PC-3 (cell line): ENCODE results near the gene HAGHL. TPM values are rescaled to one million over a fixed set of nuclear protein-coding genes. Genes with fewer than 3 reads are reported as not detected.

Experiments
- ATAC-seq: fragments of 200-7000 bp; cut with Tn5 transposase; 2 replicates; pipeline ENCODE4 v1.9.1; 2020; ENCODE audit warnings: mild to moderate bottlenecking, moderate library complexity
- BruUV-seq: library from RNA; stranded (reverse); fragments of 400-500 nt; replicated peaks from 2 replicates; lab custom pipeline; 2021; lab: Mats Ljungman, UMichigan
- CTCF ChIA-PET: fragments of 300-600 bp; sonication (Branson Sonifier 250); formaldehyde crosslinking; loops from one replicate; lab custom pipeline; 2022; ENCODE audit warnings: antibody characterized with exemption; lab: Charles Lee
- POLR2A ChIA-PET: fragments of 300-600 bp; sonication (Branson Sonifier 250); formaldehyde crosslinking; loops from one replicate; lab custom pipeline; 2022; ENCODE audit warnings: antibody characterized with exemption; ENCODE audit not compliant: unreplicated experiment; lab: Charles Lee
- DNase-seq: peaks from one replicate; pipeline ENCODE4 v3.0.0-alpha.2; 2015
- H2AFZ ChIP-seq: fragments of 300-600 bp; sonication (generic); 2 replicates; pipeline ENCODE4 v1.6.0; 2016; ENCODE audit warnings: antibody characterized with exemption, low read length
- H3F3A ChIP-seq: fragments of 300-600 bp; sonication (generic); one replicate; pipeline ENCODE4 v1.6.0; 2017; ENCODE audit warnings: antibody characterized with exemption, low read length, control low read depth, mild to moderate bottlenecking; ENCODE audit not compliant: unreplicated experiment
- H3K27ac ChIP-seq: fragments of 300-600 bp; sonication (generic); 2 replicates; pipeline ENCODE4 v1.5.1; 2016; ENCODE audit warnings: mild to moderate bottlenecking, low read length
- H3K27me3 ChIP-seq: fragments of 300-600 bp; sonication (generic); 2 replicates; pipeline ENCODE4 v1.6.1; 2016; ENCODE audit warnings: low read length, mixed read lengths
- H3K36me3 ChIP-seq: fragments of 300-600 bp; sonication (generic); 2 replicates; pipeline ENCODE4 v1.6.1; 2016; ENCODE audit warnings: low read depth, mixed run types, low read length, mixed read lengths
- H3K4me1 ChIP-seq: fragments of 300-600 bp; sonication (generic); 2 replicates; pipeline ENCODE4 v1.5.1; 2016; ENCODE audit warnings: low read length; ENCODE audit not compliant: insufficient read depth
- H3K4me2 ChIP-seq: fragments of 300-600 bp; sonication (generic); 2 replicates; pipeline ENCODE4 v1.6.0; 2016; ENCODE audit warnings: low read length
- H3K4me3 ChIP-seq: fragments of 300-600 bp; sonication (generic); 2 replicates; pipeline ENCODE4 v1.5.1; 2016; ENCODE audit warnings: mild to moderate bottlenecking, low read length, mixed read lengths
- H3K79me2 ChIP-seq: fragments of 300-600 bp; sonication (generic); 2 replicates; pipeline ENCODE4 v1.6.1; 2017; ENCODE audit warnings: low read length, mixed read lengths
- H3K9ac ChIP-seq: fragments of 300-600 bp; sonication (generic); 2 replicates; pipeline ENCODE4 v1.6.0; 2016; ENCODE audit warnings: mild to moderate bottlenecking, low read length
- H3K9me2 ChIP-seq: fragments of 300-600 bp; sonication (generic); replicated peaks from 2 replicates; pipeline ENCODE4 v1.6.1; 2016; ENCODE audit warnings: mixed run types, low read length, mixed read lengths
- H3K9me3 ChIP-seq: fragments of 300-600 bp; sonication (generic); 2 replicates; pipeline ENCODE4 v1.6.1; 2016; ENCODE audit warnings: low read length, mixed read lengths
- H4K20me1 ChIP-seq: fragments of 300-600 bp; sonication (generic); 2 replicates; pipeline ENCODE4 v1.6.1; 2016; ENCODE audit warnings: low read length, mixed read lengths
- CTCF ChIP-seq: fragments of 300-600 bp; sonication (generic); conservative IDR thresholded peaks from 2 replicates; pipeline ENCODE4 v1.5.1; 2017; ENCODE audit warnings: antibody characterized with exemption, low read depth, mild to moderate bottlenecking, low read length
- EZH2 ChIP-seq: fragments of 300-600 bp; sonication (generic); IDR thresholded peaks from one replicate; pipeline ENCODE4 v1.6.1; 2017; ENCODE audit warnings: antibody characterized with exemption, mild to moderate bottlenecking, low read length; ENCODE audit not compliant: unreplicated experiment
- EZH2phosphoT487 ChIP-seq: fragments of 300-600 bp; sonication (generic); IDR thresholded peaks from 2 replicates; pipeline ENCODE4 v1.6.1; 2018; ENCODE audit warnings: mild to moderate bottlenecking, antibody characterized with exemption, low read length, borderline replicate concordance
- intact Hi-C: fragments of 100-400 bp; cut with micrococcal nuclease; formaldehyde crosslinking; loops from 2 replicates; pipeline ENCODE4 v1.9.0; 2023
- total RNA-seq: library from RNA; depleted of rRNA; stranded (reverse); fragments of >200 nt; gene quantifications from 2 replicates; pipeline ENCODE4 v1.2.3, GENCODE V29; 2014

HAGHL gene
- total RNA-seq, 1 experiment from 2014 or later = 16.4 TPM

- no peak for ATAC-seq
- DNase-seq = no peak
Observed at GRCh38 chr16:749010-749409, 22.1 kb downstream of the HAGHL start.

GRCh38 chr16:750485-750884 lies 23.6 kb downstream of the HAGHL start:
- no peaks in the 10 kb centered on the region for H3K36me3 ChIP-seq
- ChIA-PET CTCF (no interaction called here), POLR2A (no interaction called here)
- H3K9me2 ChIP-seq = no peaks in the 10 kb centered on the region
- no peak overlapping the region for H3K9ac ChIP-seq
- no peak for DNase-seq
- TF ChIP-seq EZH2phosphoT487 (no peak), EZH2 (no peak), CTCF (no peak)
- intact Hi-C loops = no loop called here
- no peaks in the 10 kb centered on the region for H4K20me1 ChIP-seq
- H3K4me1 ChIP-seq = no peaks in the 10 kb centered on the region
- no peak overlapping the region for H3K27ac ChIP-seq
- no peaks in the 10 kb centered on the region for H3F3A ChIP-seq
- H3K4me2 ChIP-seq = no peak overlapping the region
- no peaks in the 10 kb centered on the region for H3K27me3 ChIP-seq
- no peak overlapping the region for H3K4me3 ChIP-seq
- no peak overlapping the region for H2AFZ ChIP-seq
- no peak for ATAC-seq
- no peaks in the 10 kb centered on the region for H3K9me3 ChIP-seq
- no TSS peak for BruUV-seq
- no peaks in the 10 kb centered on the region for H3K79me2 ChIP-seq

More at GRCh38 chr16:749010-749409, 22.1 kb downstream of the HAGHL start:
- intact Hi-C loops = no loop called here
- CTCF ChIA-PET = no interaction called here
- Histone ChIP-seq H3K4me2 (no peak overlapping the region), H2AFZ (no peak overlapping the region), H3K4me1 (no peaks in the 10 kb centered on the region), H3K9me3 (no peaks in the 10 kb centered on the region), H3F3A (no peaks in the 10 kb centered on the region), H3K79me2 (no peaks in the 10 kb centered on the region), H3K4me3 (no peak overlapping the region), H3K27me3 (no peaks in the 10 kb centered on the region), H3K27ac (no peak overlapping the region), H3K9me2 (no peaks in the 10 kb centered on the region), H4K20me1 (no peaks in the 10 kb centered on the region), H3K9ac (no peak overlapping the region), H3K36me3 (no peaks in the 10 kb centered on the region)
- POLR2A ChIA-PET = interaction anchor here (0.7 kb wide), 1 partner anchor 30 kb away, joined by 6 read pairs; no protein-coding TSS in a partner anchor
- BruUV-seq = no TSS peak
- TF ChIP-seq CTCF (no peak), EZH2phosphoT487 (no peak), EZH2 (no peak)

GRCh38 chr16:751152-752006 lies 24.5 kb downstream of the HAGHL start:
- H3K9me2 ChIP-seq = no peaks in the 10 kb centered on the region
- no peaks in the 10 kb centered on the region for H3K27me3 ChIP-seq
- no peaks in the 10 kb centered on the region for H4K20me1 ChIP-seq
- no peak for TF ChIP-seq CTCF
- no peak for TF ChIP-seq EZH2
- no peak for TF ChIP-seq EZH2phosphoT487
- no peak overlapping the region for H3K27ac ChIP-seq
- ATAC-seq = peak; percentile 42; the same call in 1 of the 2 replicates
- no TSS peak for BruUV-seq
- H3K36me3 ChIP-seq = no peaks in the 10 kb centered on the region
- H3K4me3 ChIP-seq = no peak overlapping the region
- intact Hi-C loops = no loop called here
- no peaks in the 10 kb centered on the region for H3K4me1 ChIP-seq
- H3K9ac ChIP-seq = no peak overlapping the region
- H3F3A ChIP-seq = no peaks in the 10 kb centered on the region
- ChIA-PET POLR2A (no interaction called here), CTCF (no interaction called here)
- DNase-seq = no peak
- no peaks in the 10 kb centered on the region for H3K9me3 ChIP-seq
- no peaks in the 10 kb centered on the region for H3K79me2 ChIP-seq
- H3K4me2 ChIP-seq = peak overlapping the region; percentile 41
- H2AFZ ChIP-seq = 0 out of 2 replicates have a peak overlapping the region, but pooled peaks have one; percentile 9
